Measurements from ENCODE around the gene PELI2.

GRCh38 chr14:56122301-56122700 is 4.1 kb downstream of the PELI2 start:
- TF ChIP-seq, protein P1, sequence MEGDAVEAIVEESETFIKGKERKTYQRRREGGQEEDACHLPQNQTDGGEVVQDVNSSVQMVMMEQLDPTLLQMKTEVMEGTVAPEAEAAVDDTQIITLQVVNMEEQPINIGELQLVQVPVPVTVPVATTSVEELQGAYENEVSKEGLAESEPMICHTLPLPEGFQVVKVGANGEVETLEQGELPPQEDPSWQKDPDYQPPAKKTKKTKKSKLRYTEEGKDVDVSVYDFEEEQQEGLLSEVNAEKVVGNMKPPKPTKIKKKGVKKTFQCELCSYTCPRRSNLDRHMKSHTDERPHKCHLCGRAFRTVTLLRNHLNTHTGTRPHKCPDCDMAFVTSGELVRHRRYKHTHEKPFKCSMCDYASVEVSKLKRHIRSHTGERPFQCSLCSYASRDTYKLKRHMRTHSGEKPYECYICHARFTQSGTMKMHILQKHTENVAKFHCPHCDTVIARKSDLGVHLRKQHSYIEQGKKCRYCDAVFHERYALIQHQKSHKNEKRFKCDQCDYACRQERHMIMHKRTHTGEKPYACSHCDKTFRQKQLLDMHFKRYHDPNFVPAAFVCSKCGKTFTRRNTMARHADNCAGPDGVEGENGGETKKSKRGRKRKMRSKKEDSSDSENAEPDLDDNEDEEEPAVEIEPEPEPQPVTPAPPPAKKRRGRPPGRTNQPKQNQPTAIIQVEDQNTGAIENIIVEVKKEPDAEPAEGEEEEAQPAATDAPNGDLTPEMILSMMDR (optimal IDR thresholded peaks at IDR 0.05 in 1 of 3, IDR thresholded peaks at IDR 0.05 in 1 of 3, conservative IDR thresholded peaks at IDR 0.05 in 1 of 3; ENCODE audit: extremely low read depth in 1 of 3, insufficient read depth in 2 of 3, low read length in 3 of 3): no peak
- no peak for TF ChIP-seq EZH2 (IDR thresholded peaks at IDR 0.05; ENCODE audit: low read length)

Measured in keratinocyte (primary cell).